Measurements from ENCODE around the gene IRF1.

GRCh38 chr5:132528866-132529634 lies 38.5 kb upstream of the IRF1 start:
- TF ChIP-seq CTCF (IDR thresholded peaks at IDR 0.05) (no peak), POLR2A (IDR thresholded peaks at IDR 0.05) (no peak)

All from esophagus squamous epithelium (tissue), 4 donors.